ENCODE results near the gene IL4. TPM values are rescaled to one million over a fixed set of nuclear protein-coding genes. Genes with fewer than 3 reads are reported as not detected.

Gene IL4
- total and polyA plus RNA-seq, 2 donors from 2014 or later: not detected

DNA sequence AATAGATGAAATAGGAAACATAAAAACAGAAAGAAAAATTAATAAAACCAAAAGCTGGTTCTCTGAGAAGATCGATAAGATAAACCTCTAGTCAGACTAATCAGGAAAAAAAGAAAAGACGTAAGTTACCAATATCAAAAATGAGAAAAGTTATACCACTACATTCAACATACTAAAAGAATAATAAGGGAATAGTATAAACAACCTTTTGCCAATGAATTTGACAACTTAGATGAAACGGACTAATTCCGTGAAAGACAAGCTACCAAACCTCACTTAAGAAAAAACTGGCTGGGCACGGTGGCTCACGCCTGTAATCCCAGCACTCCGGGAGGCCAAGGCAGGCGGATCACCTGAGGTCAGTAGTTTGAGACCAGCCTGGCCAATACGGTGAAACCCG lies 56.1 kb downstream of the IL4 start:
- DNase-seq (no peak), FAIRE-seq (no peak)
- Histone ChIP-seq H3K4me1 (ENCODE audit: control insufficient read depth in 2 of 3, insufficient read depth in 2 of 3, low read depth in 1 of 3, low read length in 3 of 3) (no peaks in the 10 kb centered on the region), H3K36me3 (ENCODE audit: control insufficient read depth in 2 of 3, insufficient read depth in 3 of 3, low read length in 3 of 3) (peaks cover 0 to 10% (median 3%) of the 10 kb centered on the region in 3 donors), H3K9me3 (ENCODE audit: control insufficient read depth in 2 of 3, insufficient read depth in 1 of 3, low read length in 3 of 3) (no peaks in the 10 kb centered on the region), H3K27me3 (ENCODE audit: control insufficient read depth, insufficient read depth, low read length) (no peaks in the 10 kb centered on the region), H3K27ac (ENCODE audit: low read depth in 2 of 2, low read length in 2 of 2) (no peak overlapping the region), H3K9ac (ENCODE audit: low read length in 3 of 3) (no peak overlapping the region), H3K4me3 (ENCODE audit: low read length in 3 of 3) (no peak overlapping the region)
- intact Hi-C loops (cut with DNase I): no loop called here
- TF ChIP-seq, protein P1, sequence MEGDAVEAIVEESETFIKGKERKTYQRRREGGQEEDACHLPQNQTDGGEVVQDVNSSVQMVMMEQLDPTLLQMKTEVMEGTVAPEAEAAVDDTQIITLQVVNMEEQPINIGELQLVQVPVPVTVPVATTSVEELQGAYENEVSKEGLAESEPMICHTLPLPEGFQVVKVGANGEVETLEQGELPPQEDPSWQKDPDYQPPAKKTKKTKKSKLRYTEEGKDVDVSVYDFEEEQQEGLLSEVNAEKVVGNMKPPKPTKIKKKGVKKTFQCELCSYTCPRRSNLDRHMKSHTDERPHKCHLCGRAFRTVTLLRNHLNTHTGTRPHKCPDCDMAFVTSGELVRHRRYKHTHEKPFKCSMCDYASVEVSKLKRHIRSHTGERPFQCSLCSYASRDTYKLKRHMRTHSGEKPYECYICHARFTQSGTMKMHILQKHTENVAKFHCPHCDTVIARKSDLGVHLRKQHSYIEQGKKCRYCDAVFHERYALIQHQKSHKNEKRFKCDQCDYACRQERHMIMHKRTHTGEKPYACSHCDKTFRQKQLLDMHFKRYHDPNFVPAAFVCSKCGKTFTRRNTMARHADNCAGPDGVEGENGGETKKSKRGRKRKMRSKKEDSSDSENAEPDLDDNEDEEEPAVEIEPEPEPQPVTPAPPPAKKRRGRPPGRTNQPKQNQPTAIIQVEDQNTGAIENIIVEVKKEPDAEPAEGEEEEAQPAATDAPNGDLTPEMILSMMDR (IDR thresholded peaks at IDR 0.05; ENCODE audit: borderline replicate concordance, extremely low read depth, insufficient read depth): no peak

Other genes starting within 250 kb of the IL4 start
- gene IRF1, start 183.2 kb upstream of the IL4 start, total RNA-seq: 55.6 TPM
- 20.5 TPM for gene IRF1, start 183.2 kb upstream of the IL4 start, polyA plus RNA-seq (ENCODE audit: insufficient read depth, low read depth, low replicate concordance)
- gene IL5, start 130.5 kb upstream of the IL4 start, total RNA-seq: not detected
- gene IL5, start 130.5 kb upstream of the IL4 start, polyA plus RNA-seq (ENCODE audit: insufficient read depth, low read depth, low replicate concordance): not detected
- gene RAD50, start 117.0 kb upstream of the IL4 start, total RNA-seq: 36.4 TPM
- gene RAD50, start 117.0 kb upstream of the IL4 start, polyA plus RNA-seq (ENCODE audit: insufficient read depth, low read depth, low replicate concordance): 12.6 TPM
- not detected for gene IL13, start 15.8 kb upstream of the IL4 start, total RNA-seq
- gene IL13, start 15.8 kb upstream of the IL4 start, polyA plus RNA-seq (ENCODE audit: insufficient read depth, low read depth, low replicate concordance): not detected
- gene KIF3A, start 63.6 kb downstream of the IL4 start, total RNA-seq: 13.9 TPM
- gene KIF3A, start 63.6 kb downstream of the IL4 start, polyA plus RNA-seq (ENCODE audit: insufficient read depth, low read depth, low replicate concordance): 7.1 TPM
- 3.4 TPM for gene CCNI2, start 73.4 kb downstream of the IL4 start, total RNA-seq
- gene CCNI2, start 73.4 kb downstream of the IL4 start, polyA plus RNA-seq (ENCODE audit: insufficient read depth, low read depth, low replicate concordance): 3.8 TPM
- 54.4 TPM for gene SEPTIN8, start 103.2 kb downstream of the IL4 start, total RNA-seq
- 24.9 TPM for gene SEPTIN8, start 103.2 kb downstream of the IL4 start, polyA plus RNA-seq (ENCODE audit: insufficient read depth, low read depth, low replicate concordance)
- 4.1 TPM for gene SOWAHA, start 139.3 kb downstream of the IL4 start, total RNA-seq
- gene SOWAHA, start 139.3 kb downstream of the IL4 start, polyA plus RNA-seq (ENCODE audit: insufficient read depth, low read depth, low replicate concordance): 7.1 TPM
- gene SHROOM1, start 156.7 kb downstream of the IL4 start, total RNA-seq: 13.4 TPM
- 7.8 TPM for gene SHROOM1, start 156.7 kb downstream of the IL4 start, polyA plus RNA-seq (ENCODE audit: insufficient read depth, low read depth, low replicate concordance)
- gene GDF9, start 192.5 kb downstream of the IL4 start, total RNA-seq: 0.88 TPM
- 0.88 TPM for gene GDF9, start 192.5 kb downstream of the IL4 start, polyA plus RNA-seq (ENCODE audit: insufficient read depth, low read depth, low replicate concordance)
- gene UQCRQ, start 192.7 kb downstream of the IL4 start, total RNA-seq: 306 TPM
- gene UQCRQ, start 192.7 kb downstream of the IL4 start, polyA plus RNA-seq (ENCODE audit: insufficient read depth, low read depth, low replicate concordance): 1,158 TPM
- 1.5 TPM for gene LEAP2, start 199.7 kb downstream of the IL4 start, total RNA-seq
- 6.9 TPM for gene LEAP2, start 199.7 kb downstream of the IL4 start, polyA plus RNA-seq (ENCODE audit: insufficient read depth, low read depth, low replicate concordance)